Loucy (cell line): Measurements from ENCODE around the gene ARHGAP40.

Experiments
- H2AFZ ChIP-seq: fragments of 200-600 bp; sonication (generic); 2 replicates; pipeline ENCODE4 v1.6.0; 2016; ENCODE audit warnings: antibody characterized with exemption, mild to moderate bottlenecking, low read length, moderate library complexity
- H3F3A ChIP-seq: fragments of 200-600 bp; 2 replicates; pipeline ENCODE4 v1.6.0; 2016; ENCODE audit warnings: antibody characterized with exemption, low read depth, mild to moderate bottlenecking
- H3K27me3 ChIP-seq: fragments of 200-600 bp; sonication (generic); 2 replicates; pipeline ENCODE4 v1.6.1; 2014; ENCODE audit warnings: low read length, mild to moderate bottlenecking; ENCODE audit not compliant: insufficient read depth, poor library complexity, severe bottlenecking
- H3K36me3 ChIP-seq: fragments of 200-600 bp; sonication (generic); 2 replicates; pipeline ENCODE4 v1.6.1; 2016; ENCODE audit warnings: low read length; ENCODE audit not compliant: insufficient read depth
- H3K4me1 ChIP-seq: fragments of 200-600 bp; sonication (generic); 2 replicates; pipeline ENCODE4 v1.5.1; 2014; ENCODE audit warnings: low read length, mild to moderate bottlenecking; ENCODE audit not compliant: insufficient read depth, poor library complexity, severe bottlenecking
- H3K4me2 ChIP-seq: fragments of 200-600 bp; sonication (generic); 2 replicates; pipeline ENCODE4 v1.6.0; 2014; ENCODE audit warnings: antibody characterized with exemption, low read length, low read depth, mild to moderate bottlenecking; ENCODE audit not compliant: poor library complexity, severe bottlenecking
- H3K4me3 ChIP-seq: fragments of 200-600 bp; sonication (generic); 2 replicates; pipeline ENCODE4 v1.5.1; 2014; ENCODE audit warnings: low read length, mild to moderate bottlenecking, mixed read lengths; ENCODE audit not compliant: poor library complexity, severe bottlenecking
- H3K79me2 ChIP-seq: fragments of 200-600 bp; sonication (generic); 2 replicates; pipeline ENCODE4 v1.6.1; 2014; ENCODE audit warnings: low read length; ENCODE audit not compliant: insufficient read depth
- H3K9ac ChIP-seq: fragments of 200-600 bp; sonication (generic); 2 replicates; pipeline ENCODE4 v1.6.0; 2014; ENCODE audit warnings: mild to moderate bottlenecking, low read depth, low read length, moderate library complexity; ENCODE audit not compliant: poor library complexity, severe bottlenecking
- H3K9me2 ChIP-seq: fragments of 200-600 bp; sonication (generic); replicated peaks from 2 replicates; pipeline ENCODE4 v1.6.1; 2016; ENCODE audit warnings: low read depth, low read length, mixed read lengths
- H3K9me3 ChIP-seq: fragments of 200-600 bp; sonication (generic); 2 replicates; pipeline ENCODE4 v1.6.1; 2014; ENCODE audit warnings: mild to moderate bottlenecking, antibody characterized with exemption, low read length, low read depth; ENCODE audit not compliant: insufficient read depth
- H4K20me1 ChIP-seq: fragments of 200-600 bp; sonication (generic); 2 replicates; pipeline ENCODE4 v1.6.0; 2014; ENCODE audit warnings: antibody characterized with exemption, low read length, mild to moderate bottlenecking; ENCODE audit not compliant: insufficient read depth, poor library complexity, severe bottlenecking
- EZH2phosphoT487 ChIP-seq: fragments of 200-600 bp; IDR thresholded peaks from 2 replicates; pipeline ENCODE4 v1.6.1; 2018; ENCODE audit warnings: antibody characterized with exemption, mild to moderate bottlenecking, moderate library complexity, borderline replicate concordance
- TF ChIP-seq, protein P1 (sequence below): fragments of 200-600 bp; sonication (generic); conservative IDR thresholded peaks from 2 replicates; pipeline ENCODE4 v1.5.1; 2014; ENCODE audit warnings: mild to moderate bottlenecking, antibody characterized with exemption, low read length

Gene ARHGAP40

GRCh38 chr20:38624084-38624483, 22.5 kb downstream of the ARHGAP40 start:
- Histone ChIP-seq H3K79me2 (no peaks in the 10 kb centered on the region), H3K27me3 (peaks cover 4% of the 10 kb centered on the region), H3F3A (no peaks in the 10 kb centered on the region), H4K20me1 (no peaks in the 10 kb centered on the region), H2AFZ (no peak overlapping the region), H3K4me2 (no peak overlapping the region), H3K4me1 (no peaks in the 10 kb centered on the region), H3K36me3 (no peaks in the 10 kb centered on the region), H3K4me3 (no peak overlapping the region), H3K9me2 (no peaks in the 10 kb centered on the region), H3K9ac (no peak overlapping the region), H3K9me3 (no peaks in the 10 kb centered on the region)
- TF ChIP-seq, protein P1, sequence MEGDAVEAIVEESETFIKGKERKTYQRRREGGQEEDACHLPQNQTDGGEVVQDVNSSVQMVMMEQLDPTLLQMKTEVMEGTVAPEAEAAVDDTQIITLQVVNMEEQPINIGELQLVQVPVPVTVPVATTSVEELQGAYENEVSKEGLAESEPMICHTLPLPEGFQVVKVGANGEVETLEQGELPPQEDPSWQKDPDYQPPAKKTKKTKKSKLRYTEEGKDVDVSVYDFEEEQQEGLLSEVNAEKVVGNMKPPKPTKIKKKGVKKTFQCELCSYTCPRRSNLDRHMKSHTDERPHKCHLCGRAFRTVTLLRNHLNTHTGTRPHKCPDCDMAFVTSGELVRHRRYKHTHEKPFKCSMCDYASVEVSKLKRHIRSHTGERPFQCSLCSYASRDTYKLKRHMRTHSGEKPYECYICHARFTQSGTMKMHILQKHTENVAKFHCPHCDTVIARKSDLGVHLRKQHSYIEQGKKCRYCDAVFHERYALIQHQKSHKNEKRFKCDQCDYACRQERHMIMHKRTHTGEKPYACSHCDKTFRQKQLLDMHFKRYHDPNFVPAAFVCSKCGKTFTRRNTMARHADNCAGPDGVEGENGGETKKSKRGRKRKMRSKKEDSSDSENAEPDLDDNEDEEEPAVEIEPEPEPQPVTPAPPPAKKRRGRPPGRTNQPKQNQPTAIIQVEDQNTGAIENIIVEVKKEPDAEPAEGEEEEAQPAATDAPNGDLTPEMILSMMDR = no peak
- TF ChIP-seq EZH2phosphoT487 = no peak

GRCh38 chr20:38625896-38626295, 24.3 kb downstream of the ARHGAP40 start:
- TF ChIP-seq EZH2phosphoT487 = no peak

DNA sequence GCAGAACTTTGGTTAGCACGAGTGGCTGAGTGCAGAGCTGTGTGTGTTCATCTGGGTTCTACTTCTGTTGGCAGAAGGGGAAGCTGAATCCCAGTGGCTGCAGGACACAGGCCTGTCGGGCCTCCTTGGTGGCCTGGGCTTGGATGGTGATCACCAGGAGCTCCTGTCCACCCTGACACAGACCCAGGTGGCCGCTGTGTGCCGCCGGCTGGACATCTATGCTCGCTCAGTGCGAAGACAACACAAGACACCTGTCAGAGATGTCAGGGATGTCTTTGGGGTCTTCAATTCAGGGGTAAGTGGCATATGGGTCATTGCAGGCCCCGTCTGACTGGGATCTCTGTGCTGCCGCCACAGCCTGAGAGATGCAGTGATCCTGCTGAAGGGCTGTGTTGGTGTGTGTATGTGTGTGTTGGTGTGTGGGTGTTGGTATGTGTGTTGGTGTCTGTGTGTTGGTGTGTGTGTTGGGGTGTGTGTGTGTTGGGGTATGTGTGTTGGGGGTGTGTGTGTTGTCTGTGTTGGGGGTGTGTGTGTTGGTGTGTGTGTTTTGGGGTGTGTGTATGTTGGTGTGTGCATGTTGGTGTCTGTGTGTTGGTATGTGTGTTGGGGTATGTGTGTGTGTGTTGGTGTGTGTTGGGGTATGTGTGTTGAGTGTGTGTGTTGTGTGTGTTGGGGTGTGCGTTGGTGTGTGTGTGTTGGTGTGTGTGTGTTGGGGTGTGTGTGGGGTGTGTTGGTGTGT, 25.5 kb downstream of the ARHGAP40 start:
- Histone ChIP-seq H3K4me1 (no peaks in the 10 kb centered on the region), H3K4me2 (no peak overlapping the region), H3K79me2 (no peaks in the 10 kb centered on the region), H2AFZ (no peak overlapping the region), H3F3A (no peaks in the 10 kb centered on the region), H3K9ac (no peak overlapping the region), H3K4me3 (no peak overlapping the region), H3K9me2 (no peaks in the 10 kb centered on the region), H3K9me3 (no peaks in the 10 kb centered on the region), H4K20me1 (no peaks in the 10 kb centered on the region), H3K36me3 (no peaks in the 10 kb centered on the region), H3K27me3 (peaks cover 4% of the 10 kb centered on the region)
- no peak for TF ChIP-seq EZH2phosphoT487
- TF ChIP-seq, protein P1 = no peak

More at GRCh38 chr20:38625896-38626295, 24.3 kb downstream of the ARHGAP40 start:
- Histone ChIP-seq H3K4me2 (no peak overlapping the region), H3F3A (no peaks in the 10 kb centered on the region), H3K79me2 (no peaks in the 10 kb centered on the region), H3K9me2 (no peaks in the 10 kb centered on the region), H2AFZ (no peak overlapping the region), H3K4me3 (no peak overlapping the region), H4K20me1 (no peaks in the 10 kb centered on the region), H3K27me3 (peaks cover 4% of the 10 kb centered on the region), H3K9ac (no peak overlapping the region), H3K36me3 (no peaks in the 10 kb centered on the region), H3K9me3 (no peaks in the 10 kb centered on the region), H3K4me1 (no peaks in the 10 kb centered on the region)
